IPS-18a (cell line): ENCODE measurements around the gene ZNF732.

ENCODE experiments used
- H3K27ac ChIP-seq: one replicate; pipeline ENCODE4 v1.5.1; 2013; ENCODE audit warnings: low read length
- H3K27me3 ChIP-seq: one replicate; pipeline ENCODE4 v1.6.1; 2013; ENCODE audit warnings: mild to moderate bottlenecking, low read length; ENCODE audit not compliant: control insufficient read depth, insufficient read depth
- H3K36me3 ChIP-seq: one replicate; pipeline ENCODE4 v1.6.1; 2013; ENCODE audit warnings: low read depth, low read length; ENCODE audit not compliant: control insufficient read depth
- H3K4me1 ChIP-seq: one replicate; pipeline ENCODE4 v1.6.1; 2013; ENCODE audit warnings: low read depth, low read length; ENCODE audit not compliant: control insufficient read depth
- H3K4me3 ChIP-seq: one replicate; pipeline ENCODE4 v1.5.1; 2013; ENCODE audit warnings: low read length
- H3K9ac ChIP-seq: one replicate; pipeline ENCODE4 v1.6.1; 2013; ENCODE audit warnings: mild to moderate bottlenecking, low read length, moderate library complexity
- H3K9me3 ChIP-seq: one replicate; pipeline ENCODE4 v1.6.1; 2013; ENCODE audit warnings: low read depth, low read length; ENCODE audit not compliant: control insufficient read depth

The ZNF732 gene

DNA sequence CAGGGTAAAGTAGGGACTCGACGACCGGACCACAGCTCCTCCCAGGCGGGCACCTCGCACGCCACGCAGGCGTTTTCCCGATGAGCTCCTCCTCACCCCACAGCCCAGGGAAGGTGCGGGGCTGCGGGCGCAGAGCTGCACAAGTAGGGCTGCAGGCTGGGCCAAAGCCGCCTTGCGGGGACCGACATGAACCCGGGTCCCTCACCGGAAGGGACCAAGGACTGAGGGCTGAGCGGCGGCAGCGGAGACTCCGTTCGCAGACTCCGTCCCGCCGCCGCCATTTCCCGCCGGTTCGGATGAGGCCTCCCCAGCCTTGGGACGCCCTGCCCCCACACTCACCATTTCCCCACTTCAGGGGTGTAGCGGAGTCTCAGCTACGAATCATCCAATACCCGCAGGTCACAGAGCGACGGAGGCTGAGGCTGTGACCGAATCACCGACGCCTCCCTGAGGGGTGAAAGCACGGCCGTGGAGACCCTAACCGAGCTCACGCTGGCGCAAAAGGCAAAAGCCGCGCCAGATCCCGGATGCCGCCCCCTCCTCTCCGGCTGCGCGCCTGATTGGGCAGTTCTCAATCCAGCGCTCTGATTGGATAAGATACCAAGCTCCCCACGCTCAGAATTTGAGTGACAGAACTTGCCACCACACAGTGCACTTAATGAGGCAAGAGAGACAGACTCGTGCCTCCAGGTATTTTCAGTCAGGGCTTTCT is at the start of gene ZNF732:
Gene ZNF732, minus strand, starts transcription at position 506 of the 712 bp plus-strand sequence. Its CDS starts 164 bp downstream, at position 342.
- no peaks in the 10 kb centered on the region for H3K27me3 ChIP-seq
- peaks cover 5% of the 10 kb centered on the region for H3K36me3 ChIP-seq
- H3K9ac ChIP-seq, result peak within 1 kb of the TSS; percentile 90
- H3K4me3 ChIP-seq, result peak within 1 kb of the TSS; percentile 88
- no peaks in the 10 kb centered on the region for H3K4me1 ChIP-seq
- H3K9me3 ChIP-seq, result no peaks in the 10 kb centered on the region
- H3K27ac ChIP-seq, result peak within 1 kb of the TSS; percentile 45

DNA sequence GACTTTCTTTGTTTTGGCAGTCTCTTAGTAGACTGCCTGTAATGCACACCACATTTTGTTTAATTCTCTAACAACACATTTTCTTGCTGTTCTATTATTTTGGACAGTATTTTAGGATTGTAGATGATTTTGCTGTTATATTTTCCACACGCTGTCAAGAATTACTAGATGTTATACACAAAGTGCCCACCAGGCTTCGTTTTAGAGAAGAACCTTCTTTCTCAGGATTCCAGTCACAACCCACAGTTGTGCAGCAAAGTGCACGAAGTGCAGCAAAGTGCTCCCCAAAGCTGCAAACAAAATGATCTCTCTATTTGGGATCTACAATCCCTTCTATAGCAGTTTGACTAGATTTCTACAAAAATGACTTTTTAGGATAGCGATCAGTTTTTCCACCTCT is 34.7 kb upstream of the ZNF732 start:
- Histone ChIP-seq H3K36me3 (peaks cover 12% of the 10 kb centered on the region), H3K27me3 (peaks cover 14% of the 10 kb centered on the region), H3K27ac (no peak overlapping the region), H3K4me1 (peaks cover 7% of the 10 kb centered on the region), H3K9me3 (no peaks in the 10 kb centered on the region), H3K4me3 (no peak overlapping the region), H3K9ac (no peak overlapping the region)

DNA sequence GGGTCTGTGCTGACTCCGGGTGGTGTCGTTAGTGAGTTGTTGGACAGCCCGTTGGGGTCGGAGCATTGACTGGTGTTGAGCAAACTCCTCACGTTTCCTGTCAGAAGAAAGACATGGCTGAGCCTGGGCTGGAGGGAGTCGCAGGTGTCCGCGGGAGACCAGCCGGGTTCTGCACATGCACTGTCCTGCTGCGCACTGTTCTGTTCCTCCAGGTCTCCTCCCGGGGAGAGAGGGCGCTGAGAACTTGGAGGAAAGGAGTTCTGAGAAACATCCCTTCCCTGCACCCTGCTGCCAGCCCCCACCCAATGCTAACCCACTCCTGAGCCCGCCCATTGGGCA is 33.5 kb upstream of the ZNF732 start:
- H3K27ac ChIP-seq, result no peak overlapping the region
- peaks cover 17% of the 10 kb centered on the region for H3K27me3 ChIP-seq
- peak overlapping the region; percentile 88 for H3K9ac ChIP-seq
- H3K4me3 ChIP-seq, result peak overlapping the region; percentile 93
- peaks cover 7% of the 10 kb centered on the region for H3K4me1 ChIP-seq
- H3K36me3 ChIP-seq, result peaks cover 4% of the 10 kb centered on the region
- H3K9me3 ChIP-seq, result no peaks in the 10 kb centered on the region

DNA sequence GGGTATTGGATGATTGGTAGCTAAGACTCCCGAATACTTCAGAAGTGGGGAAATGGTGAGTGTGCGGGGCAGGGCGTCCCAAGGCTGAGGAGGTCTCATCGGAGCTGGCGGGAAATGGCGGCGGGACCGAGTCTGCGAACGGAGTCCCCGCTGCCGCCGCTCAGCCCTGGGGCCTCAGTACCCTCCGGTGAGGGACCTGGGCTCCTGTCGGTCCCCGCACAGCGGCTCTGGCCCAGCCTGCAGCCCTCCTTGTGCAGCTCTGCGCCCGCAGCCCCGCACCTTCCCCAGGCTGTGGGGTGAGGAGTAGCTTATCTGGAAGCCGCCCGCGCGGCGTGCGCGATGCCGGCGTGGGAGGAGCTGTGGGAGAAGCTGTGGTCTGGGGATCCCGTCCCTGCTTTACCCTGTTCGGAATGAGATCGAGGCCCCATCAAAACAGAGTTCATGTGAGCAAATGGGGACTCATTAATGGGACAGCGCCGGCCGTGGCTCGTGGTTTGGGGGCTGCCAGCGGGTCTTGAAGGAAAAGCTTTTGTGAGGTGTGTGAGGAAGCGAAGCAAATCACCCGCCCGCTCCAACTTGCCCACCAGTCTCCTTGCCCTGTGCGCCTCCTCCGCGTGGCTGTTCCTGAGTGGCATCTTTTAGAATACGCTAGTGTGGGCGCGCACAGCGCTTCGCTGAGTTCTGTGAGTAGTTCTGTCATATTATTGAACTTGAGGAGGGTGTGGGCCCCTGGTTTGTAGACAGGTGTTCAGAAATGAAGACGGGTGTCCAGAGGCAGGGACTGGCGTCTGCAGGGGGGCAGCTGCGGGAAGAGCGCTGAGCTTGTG is 32.9 kb upstream of the ZNF732 start:
- Histone ChIP-seq H3K36me3 (peaks cover 4% of the 10 kb centered on the region), H3K27me3 (peaks cover 17% of the 10 kb centered on the region), H3K4me3 (peak overlapping the region; percentile 93), H3K27ac (peak overlapping the region; percentile 47), H3K9ac (peak overlapping the region; percentile 88), H3K4me1 (peaks cover 7% of the 10 kb centered on the region), H3K9me3 (no peaks in the 10 kb centered on the region)

DNA sequence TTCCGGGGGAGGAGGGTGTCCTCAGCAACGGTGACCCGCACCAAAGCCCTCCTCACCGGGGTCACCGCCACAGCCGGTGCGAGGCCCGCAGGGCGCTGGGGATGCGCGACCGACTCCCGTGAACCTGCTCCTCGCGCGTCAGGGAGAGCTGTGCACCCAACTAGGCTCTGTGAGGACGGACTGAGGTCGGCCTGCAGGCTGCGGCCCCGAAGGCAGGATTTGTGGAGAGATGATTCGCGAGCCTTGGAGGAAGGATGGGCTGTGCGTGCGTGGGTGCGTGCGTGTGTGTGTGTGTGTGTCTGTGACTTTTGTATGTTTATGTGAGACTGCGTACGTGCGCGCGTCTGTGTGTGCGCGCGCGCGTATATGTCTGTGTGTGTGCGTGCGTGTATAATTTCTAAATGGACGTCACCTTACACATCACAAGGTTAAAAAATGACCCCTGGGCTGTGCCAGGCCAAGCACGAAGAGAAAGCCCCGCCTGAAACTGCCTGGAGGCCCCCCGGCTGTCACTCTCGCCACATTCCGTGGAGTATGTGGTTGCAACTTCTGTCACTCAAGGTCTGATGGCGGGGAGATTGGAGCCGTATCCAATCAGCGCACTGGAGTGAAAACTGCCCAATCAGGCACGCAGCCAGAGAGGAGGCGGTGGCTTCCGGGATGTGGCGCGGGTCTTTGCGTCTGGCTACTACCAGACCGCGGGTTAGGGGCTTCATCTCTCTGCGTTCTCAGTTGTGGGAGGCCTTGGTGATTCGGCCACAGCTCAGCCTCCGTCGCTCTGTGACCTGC is 32.1 kb upstream of the ZNF732 start, which contains the start of gene ZNF141:
Gene ZNF141, plus strand, starts transcription at position 672 of the 789 bp plus-strand sequence. CDS start 170 bp downstream, outside the sequence.
- peak within 1 kb of the TSS; percentile 93 for H3K4me3 ChIP-seq
- H3K9me3 ChIP-seq, result no peaks in the 10 kb centered on the region
- peaks cover 7% of the 10 kb centered on the region for H3K4me1 ChIP-seq
- H3K27me3 ChIP-seq, result peaks cover 17% of the 10 kb centered on the region
- H3K36me3 ChIP-seq, result peaks cover 4% of the 10 kb centered on the region
- peak within 1 kb of the TSS; percentile 47 for H3K27ac ChIP-seq
- H3K9ac ChIP-seq, result peak within 1 kb of the TSS; percentile 88

DNA sequence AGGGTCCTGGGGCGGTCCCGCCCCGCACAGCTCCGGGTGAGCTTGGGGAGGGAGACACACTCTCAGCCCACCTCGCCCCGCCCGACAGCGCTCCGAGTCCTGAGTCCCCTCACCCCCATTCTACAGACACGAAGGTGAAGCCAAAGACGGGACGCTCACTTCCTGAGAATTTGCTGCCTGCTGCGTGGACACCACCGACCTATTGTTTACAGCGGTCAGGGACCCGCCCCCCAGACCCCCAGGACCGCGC is 31.5 kb upstream of the ZNF732 start:
- Histone ChIP-seq H3K9ac (peak overlapping the region; percentile 32), H3K27ac (no peak overlapping the region), H3K27me3 (peaks cover 17% of the 10 kb centered on the region), H3K9me3 (no peaks in the 10 kb centered on the region), H3K4me3 (peak overlapping the region; percentile 93), H3K4me1 (peaks cover 7% of the 10 kb centered on the region), H3K36me3 (peaks cover 4% of the 10 kb centered on the region)

DNA sequence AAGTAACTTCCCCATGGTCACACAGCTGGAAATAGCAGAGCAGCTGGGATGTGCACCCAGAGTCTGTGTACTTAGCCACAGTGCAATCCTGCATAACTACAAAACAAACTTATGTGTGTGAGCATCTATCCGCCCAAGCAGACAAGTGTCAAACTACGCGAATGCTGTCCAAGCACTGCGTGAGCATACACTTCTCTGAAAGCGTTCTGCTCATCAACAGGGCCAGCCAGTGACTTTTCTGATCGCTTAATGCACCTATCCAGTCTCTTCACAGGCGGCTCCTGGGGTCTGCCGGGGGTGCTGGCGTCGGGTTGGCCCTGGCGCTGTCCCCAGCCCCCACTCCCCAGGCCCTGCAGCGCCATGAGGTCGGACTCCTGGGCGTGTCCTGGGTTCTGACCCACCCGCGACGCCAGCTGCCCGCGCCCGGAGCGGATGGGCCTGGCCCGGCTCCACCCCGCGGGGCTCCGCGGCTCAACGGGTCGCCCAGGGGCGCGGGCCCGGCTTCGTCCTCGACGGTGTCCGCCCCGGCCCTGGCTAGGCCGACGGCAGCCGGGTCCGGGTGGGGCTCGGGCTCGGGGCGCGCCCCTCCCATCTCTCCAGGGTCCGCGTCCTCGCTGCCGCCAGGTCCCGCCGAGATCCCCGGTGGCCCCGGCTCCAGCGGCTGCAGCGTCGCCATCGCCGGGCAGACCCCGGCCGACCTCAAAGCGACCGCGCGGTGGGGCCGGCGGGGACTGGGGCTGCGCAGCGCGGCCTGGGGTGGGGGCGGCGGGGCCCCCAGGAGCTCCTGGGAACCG is 31.0 kb upstream of the ZNF732 start:
- Histone ChIP-seq H3K36me3 (peaks cover 4% of the 10 kb centered on the region), H3K4me3 (peak overlapping the region; percentile 93), H3K9me3 (no peaks in the 10 kb centered on the region), H3K27ac (no peak overlapping the region), H3K4me1 (peaks cover 7% of the 10 kb centered on the region), H3K9ac (no peak overlapping the region), H3K27me3 (peaks cover 17% of the 10 kb centered on the region)

DNA sequence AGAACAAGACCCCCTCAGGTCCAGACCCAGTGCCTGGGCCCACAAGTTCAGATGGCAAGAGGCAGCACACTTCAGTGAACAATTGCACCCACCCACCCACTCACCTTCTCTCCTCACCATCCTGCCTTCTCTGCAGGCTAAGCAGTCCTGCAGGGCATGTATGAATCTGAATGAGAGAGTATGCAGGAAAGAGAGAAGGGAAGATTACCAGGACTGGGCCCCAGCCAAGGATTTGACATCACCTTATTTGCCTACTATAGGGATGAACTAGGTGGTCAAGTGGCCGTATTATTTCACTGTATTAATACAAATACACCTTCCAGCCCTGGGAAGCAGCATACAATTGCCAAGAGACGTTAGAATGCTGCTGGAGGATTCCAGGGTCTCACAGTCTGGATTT is 30.2 kb upstream of the ZNF732 start:
- H3K27ac ChIP-seq, result no peak overlapping the region

DNA sequence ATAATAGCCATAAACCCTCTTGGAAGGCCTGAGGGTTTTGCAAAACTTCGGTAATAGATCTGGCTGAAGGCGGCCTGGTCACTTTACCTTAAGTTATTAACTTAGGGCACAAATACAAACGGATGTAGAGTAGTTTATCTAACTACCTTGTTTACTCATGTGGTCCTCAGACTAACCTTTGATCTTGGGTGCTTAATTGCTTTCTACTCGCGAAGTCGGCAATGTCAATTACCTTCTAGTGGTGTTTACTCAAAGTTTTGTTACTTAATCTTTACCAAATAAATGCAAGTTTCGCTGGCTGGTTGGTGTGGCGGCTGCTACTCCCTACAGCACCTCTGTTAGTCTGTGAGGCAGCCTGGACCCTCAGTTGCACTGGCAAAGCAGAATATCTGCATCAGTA is 23.5 kb upstream of the ZNF732 start:
- no peak overlapping the region for H3K4me3 ChIP-seq
- peaks cover 14% of the 10 kb centered on the region for H3K9me3 ChIP-seq
- H3K9ac ChIP-seq, result no peak overlapping the region
- no peaks in the 10 kb centered on the region for H3K36me3 ChIP-seq
- H3K27me3 ChIP-seq, result no peaks in the 10 kb centered on the region
- no peaks in the 10 kb centered on the region for H3K4me1 ChIP-seq
- H3K27ac ChIP-seq, result no peak overlapping the region

More for the DNA sequence above, 30.2 kb upstream of the ZNF732 start:
- no peak overlapping the region for H3K4me3 ChIP-seq
- no peaks in the 10 kb centered on the region for H3K9me3 ChIP-seq
- H3K27me3 ChIP-seq, result peaks cover 17% of the 10 kb centered on the region
- peaks cover 7% of the 10 kb centered on the region for H3K4me1 ChIP-seq
- H3K36me3 ChIP-seq, result peaks cover 2% of the 10 kb centered on the region
- H3K9ac ChIP-seq, result no peak overlapping the region

DNA sequence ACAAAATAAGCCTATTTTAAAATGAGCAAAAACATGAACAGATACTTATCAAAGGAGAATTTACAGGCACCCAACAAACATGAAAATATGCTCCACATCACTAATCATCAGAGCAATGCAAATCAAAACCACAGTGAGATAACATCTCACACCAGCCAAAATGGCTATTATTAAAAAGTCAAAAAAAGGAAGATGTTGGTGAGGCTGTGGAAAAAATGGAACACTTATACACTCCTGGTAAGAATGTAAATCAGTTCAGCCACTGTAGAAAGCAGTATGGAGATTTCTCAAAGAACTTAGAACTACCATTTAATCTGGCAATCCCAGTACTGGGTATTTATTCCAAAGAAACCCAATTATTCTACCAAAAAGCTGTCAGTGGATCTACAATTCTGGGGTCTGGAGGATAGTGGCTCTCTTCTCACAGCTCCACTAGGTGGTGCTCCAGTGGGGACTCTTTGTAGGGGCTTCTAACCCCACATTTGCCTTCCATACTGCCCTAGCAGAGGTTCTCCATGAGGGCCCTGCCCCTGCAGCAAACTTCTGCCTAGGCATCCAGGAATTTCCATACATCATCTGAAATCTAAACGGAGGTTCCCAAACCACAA is 9.1 kb upstream of the ZNF732 start:
- no peak overlapping the region for H3K4me3 ChIP-seq
- no peaks in the 10 kb centered on the region for H3K27me3 ChIP-seq
- H3K9me3 ChIP-seq, result peaks cover 35% of the 10 kb centered on the region
- no peaks in the 10 kb centered on the region for H3K36me3 ChIP-seq
- H3K27ac ChIP-seq, result no peak overlapping the region
- no peaks in the 10 kb centered on the region for H3K4me1 ChIP-seq
- no peak overlapping the region for H3K9ac ChIP-seq
